Panc1 (cell line): ENCODE measurements around the gene ZBTB20. TPM values are rescaled to one million over a fixed set of nuclear protein-coding genes. Genes with fewer than 3 reads are reported as not detected.

Source experiments
- ATAC-seq: fragments of 200-7000 bp; cut with Tn5 transposase; 2 replicates; pipeline ENCODE4 v1.9.1; 2020; ENCODE audit warnings: mild to moderate bottlenecking, moderate library complexity
- BruUV-seq: library from RNA; stranded (reverse); fragments of 400-500 nt; replicated peaks from 2 replicates; lab custom pipeline; 2021; lab: Mats Ljungman, UMichigan
- CTCF ChIA-PET: fragments of 300-600 bp; sonication (Branson Sonifier 250); formaldehyde crosslinking; loops from one replicate; lab custom pipeline; 2022; ENCODE audit warnings: antibody characterized with exemption; lab: Charles Lee
- POLR2A ChIA-PET: fragments of 300-600 bp; sonication (Branson Sonifier 250); formaldehyde crosslinking; loops from one replicate; lab custom pipeline; 2022; ENCODE audit warnings: antibody characterized with exemption; lab: Charles Lee
- DNase-seq: peaks from one replicate; pipeline ENCODE4 v3.0.0-alpha.2; 2010; ENCODE audit warnings: low read depth, low spot score
- H3K27ac ChIP-seq: 2 replicates; pipeline ENCODE4 v1.5.1; 2011; ENCODE audit warnings: mild to moderate bottlenecking, low read length, inconsistent platforms
- H3K27me3 ChIP-seq: fragments of 200-500 bp; sonication (Bioruptor generic); 2 replicates; pipeline ENCODE4 v1.6.0; 2014; ENCODE audit warnings: low read length, inconsistent platforms; ENCODE audit not compliant: control insufficient read depth, insufficient read depth
- H3K36me3 ChIP-seq: fragments of 200-500 bp; sonication (Bioruptor generic); 2 replicates; pipeline ENCODE4 v1.5.1; 2014; ENCODE audit warnings: inconsistent platforms, mild to moderate bottlenecking, low read length, moderate library complexity; ENCODE audit not compliant: control insufficient read depth, insufficient read depth
- H3K4me1 ChIP-seq: 2 replicates; pipeline ENCODE4 v1.5.1; 2011; ENCODE audit warnings: inconsistent platforms, mild to moderate bottlenecking, low read length, moderate library complexity; ENCODE audit not compliant: control insufficient read depth, insufficient read depth
- H3K4me3 ChIP-seq, 2 experiments: 2 replicates each; pipeline ENCODE4 v1.5.1; 2011 to 2012; ENCODE audit warnings: low read depth in 2 of 2, low read length in 2 of 2, mild to moderate bottlenecking in 2 of 2, inconsistent platforms in 1 of 2, moderate library complexity in 1 of 2
- H3K9me3 ChIP-seq: fragments of 200-500 bp; sonication (Bioruptor generic); 2 replicates; pipeline ENCODE4 v1.5.1; 2014; ENCODE audit warnings: low read depth, mild to moderate bottlenecking, inconsistent platforms, low read length, moderate library complexity; ENCODE audit not compliant: control insufficient read depth, insufficient read depth
- CTCF ChIP-seq: fragments of 450-650 bp; IDR thresholded peaks from 2 replicates; pipeline ENCODE4 v1.5.1; 2017; ENCODE audit warnings: mild to moderate bottlenecking
- POLR2AphosphoS5 ChIP-seq: IDR thresholded peaks from 2 replicates; pipeline ENCODE4 v1.6.1; 2012; ENCODE audit warnings: mild to moderate bottlenecking, low read depth, low read length, moderate library complexity
- REST ChIP-seq, 2 experiments: IDR thresholded peaks; 2 replicates each; pipeline ENCODE4 v1.6.1; 2011 to 2012; ENCODE audit warnings: low read depth in 2 of 2, control low read depth in 1 of 2, low read length in 1 of 2, mild to moderate bottlenecking in 1 of 2, moderate library complexity in 1 of 2; ENCODE audit not compliant: insufficient read depth in 1 of 2
- TCF7L2 ChIP-seq: IDR thresholded peaks from 2 replicates; pipeline ENCODE4 v1.6.1; 2011; ENCODE audit warnings: mild to moderate bottlenecking, low read depth, low read length, inconsistent platforms
- in situ Hi-C: cut with HindIII; loops from 2 replicates; pipeline ENCODE4 v1.10.0; 2016; ENCODE audit warnings: low sequenced_read_pairs, low pct_unique_long_range_greater_than_20kb
- intact Hi-C: fragments of 100-400 bp; cut with micrococcal nuclease; formaldehyde crosslinking; loops from one replicate; pipeline ENCODE4 v1.10.0; 2022; ENCODE audit not compliant: unreplicated experiment
- total RNA-seq: library from RNA; stranded (reverse); gene quantifications from one replicate; pipeline ENCODE4 v1.2.1, GENCODE V29; 2021; ENCODE audit not compliant: unreplicated experiment

ZBTB20 gene
- total RNA-seq, 1 experiment from 2014 or later = 4.1 TPM

- no peak overlapping the region for H3K4me3 ChIP-seq
- ChIA-PET CTCF (interaction anchor here (0.6 kb wide), 1 partner anchor 258 kb away, joined by 3 read pairs; no protein-coding TSS in a partner anchor), POLR2A (no interaction called here)
- H3K27ac ChIP-seq = no peak overlapping the region
- no peaks in the 10 kb centered on the region for H3K4me1 ChIP-seq
- DNase-seq (no peak), ATAC-seq (no peak)
- BruUV-seq = no TSS peak
- H3K36me3 ChIP-seq = no peaks in the 10 kb centered on the region
- no peaks in the 10 kb centered on the region for H3K9me3 ChIP-seq
- no peaks in the 10 kb centered on the region for H3K27me3 ChIP-seq
- intact Hi-C loops (no loop called here), in situ Hi-C loops (no loop called here)
- TF ChIP-seq CTCF (no peak), REST (IDR thresholded peaks at IDR 0.05; ENCODE audit: insufficient read depth in 1 of 2, low read depth in 2 of 2, low read length in 1 of 2) (peak in 1 of 2 experiments; percentile 48; a peak in 1 of 4 replicates), TCF7L2 (no peak), POLR2AphosphoS5 (no peak)
Measured at GRCh38 chr3:114420072-114420471, 727.0 kb downstream of the ZBTB20 start.

DNA sequence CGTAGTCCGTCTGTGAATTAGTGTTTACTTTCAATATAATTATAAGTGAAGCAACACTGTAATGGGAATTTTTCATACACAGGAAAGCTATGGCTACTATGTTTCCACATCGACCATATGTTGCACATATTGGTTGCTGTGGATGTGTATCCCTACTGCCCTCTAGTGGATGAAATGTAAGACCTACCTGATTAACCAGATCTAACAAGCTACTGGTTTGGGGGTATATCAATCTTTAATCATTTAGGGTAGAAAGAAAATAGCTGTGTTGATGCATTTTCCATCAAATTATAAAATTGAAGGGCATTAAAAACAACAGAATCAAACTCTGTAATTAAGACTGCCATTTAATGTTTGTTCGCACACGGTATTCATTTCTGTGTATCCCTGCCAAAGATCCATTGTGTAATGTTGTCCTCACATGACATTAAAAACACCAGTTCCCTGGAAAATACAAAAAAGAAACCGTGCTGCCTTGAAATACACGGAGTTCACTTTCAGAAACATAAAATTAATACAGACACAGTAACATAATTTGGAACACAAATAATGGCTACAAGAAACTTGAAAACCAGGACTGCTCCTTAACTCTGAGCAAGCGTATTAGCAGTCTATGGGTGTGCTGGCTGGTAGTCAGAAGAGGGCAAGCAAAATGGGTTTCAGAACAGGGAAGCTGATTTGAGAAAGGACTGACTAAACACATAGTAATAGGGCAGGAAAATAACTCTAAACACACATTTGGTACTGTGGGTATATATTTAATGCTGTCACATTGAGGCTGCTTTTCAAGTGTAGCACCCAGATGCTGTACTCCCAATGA lies 728.2 kb downstream of the ZBTB20 start:
- H3K27ac ChIP-seq = no peak overlapping the region
- BruUV-seq = no TSS peak
- no peak overlapping the region for H3K4me3 ChIP-seq
- POLR2A ChIA-PET = no interaction called here
- peak; percentile 94 for ATAC-seq
- H3K36me3 ChIP-seq = no peaks in the 10 kb centered on the region
- intact Hi-C loops (loop anchor here (5.0 kb wide), 1 partner anchor 37 kb away; no protein-coding TSS in a partner anchor), in situ Hi-C loops (no loop called here)
- TF ChIP-seq POLR2AphosphoS5 (no peak), CTCF (peak; percentile 81; the same call in 1 of the 2 replicates)
- CTCF ChIA-PET = interaction anchor here (0.6 to 1.1 kb wide), 5 partner anchors 9 to 158 kb away, joined by 3 to 4 read pairs (median 4); no protein-coding TSS in a partner anchor
- DNase-seq = peak; percentile 45
- H3K27me3 ChIP-seq = no peaks in the 10 kb centered on the region
- no peaks in the 10 kb centered on the region for H3K9me3 ChIP-seq
- H3K4me1 ChIP-seq = no peaks in the 10 kb centered on the region
